Parathyroid adenoma (tissue), 2 donors: ENCODE data around the gene LYPD5.
"Not testable (repeated sequence)": the region's sequence is repeated elsewhere in the genome, so short reads cannot be mapped to it uniquely, and the experiment has no call there.

Experiments
- H2AFZ ChIP-seq: fragments of 300-600 bp; sonication (generic); one replicate; pipeline ENCODE4 v1.7.0; 2017; ENCODE audit warnings: antibody characterized with exemption, mild to moderate bottlenecking
- H3K27ac ChIP-seq: fragments of 300-600 bp; sonication (generic); one replicate; pipeline ENCODE4 v1.7.0; 2017
- H3K27me3 ChIP-seq: fragments of 300-600 bp; sonication (generic); one replicate; pipeline ENCODE4 v1.7.0; 2017; ENCODE audit warnings: low read length; ENCODE audit not compliant: control insufficient read depth, insufficient read depth
- H3K36me3 ChIP-seq: fragments of 300-600 bp; sonication (generic); one replicate; pipeline ENCODE4 v1.7.0; 2017; ENCODE audit warnings: low read length; ENCODE audit not compliant: control insufficient read depth, insufficient read depth
- H3K4me1 ChIP-seq: fragments of 300-600 bp; sonication (generic); one replicate; pipeline ENCODE4 v1.7.0; 2017; ENCODE audit warnings: control low read depth
- H3K4me2 ChIP-seq: fragments of 300-600 bp; sonication (generic); one replicate; pipeline ENCODE4 v1.7.0; 2017; ENCODE audit warnings: low read length
- H3K4me3 ChIP-seq: fragments of 300-600 bp; sonication (generic); one replicate; pipeline ENCODE4 v1.7.0; 2017; ENCODE audit warnings: low read depth, low read length
- H3K79me2 ChIP-seq: fragments of 300-600 bp; sonication (generic); one replicate; pipeline ENCODE4 v1.7.0; 2017; ENCODE audit warnings: control low read depth
- H3K9ac ChIP-seq: fragments of 300-600 bp; sonication (generic); one replicate; pipeline ENCODE4 v1.7.0; 2017; ENCODE audit warnings: mild to moderate bottlenecking
- H3K9me3 ChIP-seq: fragments of 300-600 bp; sonication (generic); one replicate; pipeline ENCODE4 v1.7.0; 2017; ENCODE audit warnings: low read length; ENCODE audit not compliant: control insufficient read depth
- TF ChIP-seq, protein P1 (sequence below): fragments of 300-600 bp; sonication (generic); IDR thresholded peaks from one replicate; pipeline ENCODE4 v1.7.0; 2017; ENCODE audit warnings: antibody characterized with exemption, mild to moderate bottlenecking
- donor health status: primary hyperparathyroidism.

Gene LYPD5

DNA sequence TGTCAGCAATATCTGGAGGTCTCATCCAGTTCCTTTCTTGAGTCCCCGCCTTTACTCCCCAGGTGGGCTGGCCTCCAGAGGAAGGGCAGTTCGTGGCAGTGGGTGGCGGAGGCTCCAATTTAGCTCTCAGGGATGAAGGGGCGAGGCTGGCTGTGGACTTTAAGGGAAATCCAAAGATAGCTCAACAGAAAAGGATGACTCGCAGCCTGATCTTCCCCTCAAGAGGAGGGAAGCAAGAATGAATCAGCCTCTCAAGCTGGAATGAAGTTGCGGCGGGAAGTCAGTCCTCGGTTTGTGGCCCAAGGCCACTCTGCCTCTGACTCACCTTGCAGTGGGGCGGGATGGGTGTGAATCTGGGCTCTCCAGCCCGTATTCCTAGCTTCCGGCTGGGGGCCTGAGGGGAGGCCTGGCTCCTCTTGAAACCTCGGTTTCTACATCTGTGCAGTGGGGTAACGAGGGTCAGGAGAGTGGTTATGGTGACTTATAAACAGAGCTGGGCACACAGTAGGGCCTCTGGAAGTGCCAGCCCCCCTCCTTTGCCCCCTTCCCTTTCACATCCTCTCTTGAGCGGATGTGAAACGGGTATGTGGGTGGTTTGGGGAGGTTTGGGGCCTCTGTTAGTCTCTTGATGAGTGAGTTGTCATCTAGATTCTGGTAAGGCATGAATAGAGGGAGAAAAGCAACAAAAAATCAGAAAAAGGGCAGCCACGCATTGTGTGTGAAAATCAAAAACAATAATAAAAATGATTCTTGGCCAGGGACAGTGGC, 37.0 kb downstream of the LYPD5 start:
- TF ChIP-seq, protein P1, sequence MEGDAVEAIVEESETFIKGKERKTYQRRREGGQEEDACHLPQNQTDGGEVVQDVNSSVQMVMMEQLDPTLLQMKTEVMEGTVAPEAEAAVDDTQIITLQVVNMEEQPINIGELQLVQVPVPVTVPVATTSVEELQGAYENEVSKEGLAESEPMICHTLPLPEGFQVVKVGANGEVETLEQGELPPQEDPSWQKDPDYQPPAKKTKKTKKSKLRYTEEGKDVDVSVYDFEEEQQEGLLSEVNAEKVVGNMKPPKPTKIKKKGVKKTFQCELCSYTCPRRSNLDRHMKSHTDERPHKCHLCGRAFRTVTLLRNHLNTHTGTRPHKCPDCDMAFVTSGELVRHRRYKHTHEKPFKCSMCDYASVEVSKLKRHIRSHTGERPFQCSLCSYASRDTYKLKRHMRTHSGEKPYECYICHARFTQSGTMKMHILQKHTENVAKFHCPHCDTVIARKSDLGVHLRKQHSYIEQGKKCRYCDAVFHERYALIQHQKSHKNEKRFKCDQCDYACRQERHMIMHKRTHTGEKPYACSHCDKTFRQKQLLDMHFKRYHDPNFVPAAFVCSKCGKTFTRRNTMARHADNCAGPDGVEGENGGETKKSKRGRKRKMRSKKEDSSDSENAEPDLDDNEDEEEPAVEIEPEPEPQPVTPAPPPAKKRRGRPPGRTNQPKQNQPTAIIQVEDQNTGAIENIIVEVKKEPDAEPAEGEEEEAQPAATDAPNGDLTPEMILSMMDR, result no peak
- no peaks in the 10 kb centered on the region for H3K36me3 ChIP-seq
- H3K4me3 ChIP-seq, result no peak overlapping the region
- H2AFZ ChIP-seq, result no peak overlapping the region
- no peak overlapping the region for H3K9ac ChIP-seq
- H3K4me2 ChIP-seq, result no peak overlapping the region
- no peaks in the 10 kb centered on the region for H3K9me3 ChIP-seq
- H3K79me2 ChIP-seq, result no peaks in the 10 kb centered on the region
- H3K27me3 ChIP-seq, result no peaks in the 10 kb centered on the region
- no peaks in the 10 kb centered on the region for H3K4me1 ChIP-seq
- H3K27ac ChIP-seq, result no peak overlapping the region

DNA sequence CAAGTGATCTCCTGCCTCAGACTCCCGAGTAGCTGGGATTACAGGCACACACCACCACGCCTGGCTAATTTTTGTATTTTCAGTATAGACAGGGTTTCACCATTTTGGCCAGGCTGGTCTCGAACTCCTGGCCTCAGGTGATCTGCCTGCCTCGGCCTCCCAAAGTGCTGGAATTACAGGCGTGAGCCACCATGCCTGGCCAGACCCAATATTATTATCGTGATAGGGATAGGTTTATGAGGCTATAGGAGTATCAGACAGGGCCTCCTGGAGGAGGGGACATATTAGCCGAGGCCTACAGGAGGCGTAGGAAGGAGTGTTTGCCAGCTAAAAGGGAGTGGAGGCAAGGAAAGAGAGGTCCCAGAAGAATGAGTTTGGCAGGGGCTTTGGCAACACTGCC, 37.6 kb downstream of the LYPD5 start:
- H3K9me3 ChIP-seq, H3K9ac ChIP-seq, H3K4me1 ChIP-seq, H3K36me3 ChIP-seq, H3K79me2 ChIP-seq, H2AFZ ChIP-seq, H3K27ac ChIP-seq, H3K4me2 ChIP-seq, H3K27me3 ChIP-seq, H3K4me3 ChIP-seq: not testable (repeated sequence)

DNA sequence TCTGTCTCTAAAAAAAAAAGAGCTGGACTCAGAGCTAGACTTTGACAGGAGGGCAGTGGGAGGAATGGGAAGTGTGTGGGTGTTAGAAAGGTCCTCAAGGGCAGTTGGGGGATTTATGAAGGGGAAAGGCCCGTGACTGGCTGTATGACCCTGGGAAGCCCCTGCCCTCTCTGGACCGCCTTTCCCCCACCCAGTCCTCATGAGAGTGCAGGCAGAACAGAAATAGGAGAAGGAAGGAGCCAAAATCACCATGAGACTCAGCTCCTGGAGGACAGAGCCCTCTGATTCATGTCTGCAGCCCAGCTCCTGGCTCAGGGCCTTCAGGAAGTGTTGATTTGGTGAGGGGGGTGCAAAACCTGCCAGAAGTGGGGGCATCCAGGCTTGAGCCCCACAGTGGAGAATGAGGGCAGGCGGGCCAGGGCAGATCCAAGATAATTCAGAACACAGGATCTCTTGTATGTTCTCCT, 38.7 kb downstream of the LYPD5 start:
- TF ChIP-seq, protein P1, result no peak
- Histone ChIP-seq H2AFZ (no peak overlapping the region), H3K4me2 (no peak overlapping the region), H3K4me1 (no peaks in the 10 kb centered on the region), H3K4me3 (no peak overlapping the region), H3K79me2 (no peaks in the 10 kb centered on the region), H3K9me3 (no peaks in the 10 kb centered on the region), H3K36me3 (no peaks in the 10 kb centered on the region), H3K27me3 (no peaks in the 10 kb centered on the region), H3K9ac (no peak overlapping the region), H3K27ac (no peak overlapping the region)

DNA sequence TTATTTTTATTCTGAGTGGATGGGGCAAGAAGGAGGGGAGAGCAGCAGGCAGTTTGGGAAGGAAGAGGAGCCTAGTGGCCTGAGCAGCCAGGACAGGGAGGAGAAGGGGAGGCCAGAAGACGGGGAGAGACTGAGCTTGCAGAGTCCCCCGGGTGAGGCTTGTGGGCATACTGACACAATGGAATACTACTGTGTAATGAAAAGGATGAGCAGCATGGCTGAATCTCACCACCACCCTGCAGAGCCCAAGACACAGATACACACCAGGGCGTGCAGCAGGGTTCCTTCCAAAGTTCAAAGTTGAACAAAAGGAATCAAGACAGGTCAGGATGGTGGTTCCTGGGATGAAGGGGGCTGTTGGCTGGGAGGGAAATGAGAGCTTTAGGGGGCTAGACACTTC, 39.4 kb downstream of the LYPD5 start:
- TF ChIP-seq, protein P1, result no peak
- H3K9ac ChIP-seq, result no peak overlapping the region
- H3K36me3 ChIP-seq, result no peaks in the 10 kb centered on the region
- H3K4me3 ChIP-seq, result no peak overlapping the region
- H2AFZ ChIP-seq, result no peak overlapping the region
- no peaks in the 10 kb centered on the region for H3K4me1 ChIP-seq
- H3K27me3 ChIP-seq, result no peaks in the 10 kb centered on the region
- no peaks in the 10 kb centered on the region for H3K79me2 ChIP-seq
- no peak overlapping the region for H3K27ac ChIP-seq
- no peaks in the 10 kb centered on the region for H3K9me3 ChIP-seq
- H3K4me2 ChIP-seq, result no peak overlapping the region

DNA sequence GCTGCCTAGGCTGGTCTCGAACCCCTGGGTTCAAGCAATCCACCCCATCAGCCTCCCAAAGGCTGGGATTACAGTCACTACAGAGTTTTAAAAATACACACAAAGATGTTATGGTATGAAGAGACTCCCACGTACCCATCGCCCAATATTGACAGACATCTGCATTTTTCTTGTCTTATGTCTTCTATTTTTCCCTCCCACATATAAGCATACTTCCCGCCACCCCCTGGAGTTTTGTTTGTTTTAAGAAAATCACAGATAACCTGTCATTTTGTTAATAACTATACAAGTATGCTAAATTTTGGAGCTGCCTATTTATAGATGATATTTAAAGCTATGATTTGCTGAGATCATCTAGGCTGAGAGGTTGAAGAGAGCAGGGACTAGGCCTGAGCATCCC, 41.3 kb downstream of the LYPD5 start:
- TF ChIP-seq, protein P1, result no peak
- H3K4me2 ChIP-seq, result no peak overlapping the region
- H3K9ac ChIP-seq, result no peak overlapping the region
- no peaks in the 10 kb centered on the region for H3K36me3 ChIP-seq
- no peaks in the 10 kb centered on the region for H3K27me3 ChIP-seq
- no peaks in the 10 kb centered on the region for H3K9me3 ChIP-seq
- H3K79me2 ChIP-seq, result no peaks in the 10 kb centered on the region
- H3K27ac ChIP-seq, result no peak overlapping the region
- no peak overlapping the region for H3K4me3 ChIP-seq
- no peaks in the 10 kb centered on the region for H3K4me1 ChIP-seq
- no peak overlapping the region for H2AFZ ChIP-seq
